GM19395 (cell line): ENCODE data around the gene ANGEL2.
"Not testable (repeated sequence)": the region's sequence is repeated elsewhere in the genome, so short reads cannot be mapped to it uniquely, and the experiment has no call there.

Experiments
- ATAC-seq: cut with Tn5 transposase; IDR thresholded peaks from one replicate; pipeline ENCODE4 v1.9.1; 2021; ENCODE audit warnings: mild to moderate bottlenecking, moderate library complexity; ENCODE audit not compliant: unreplicated experiment

ANGEL2 gene

GRCh38 chr1:213019450-213019849, 3.8 kb upstream of the ANGEL2 start:
- ATAC-seq: no peak

- no peak for ATAC-seq
These were observed 2.0 kb upstream of the ANGEL2 start for GRCh38 chr1:213017447-213018273.

GRCh38 chr1:213014642-213015041, 1.0 kb downstream of the ANGEL2 start:
- no peak for ATAC-seq

DNA sequence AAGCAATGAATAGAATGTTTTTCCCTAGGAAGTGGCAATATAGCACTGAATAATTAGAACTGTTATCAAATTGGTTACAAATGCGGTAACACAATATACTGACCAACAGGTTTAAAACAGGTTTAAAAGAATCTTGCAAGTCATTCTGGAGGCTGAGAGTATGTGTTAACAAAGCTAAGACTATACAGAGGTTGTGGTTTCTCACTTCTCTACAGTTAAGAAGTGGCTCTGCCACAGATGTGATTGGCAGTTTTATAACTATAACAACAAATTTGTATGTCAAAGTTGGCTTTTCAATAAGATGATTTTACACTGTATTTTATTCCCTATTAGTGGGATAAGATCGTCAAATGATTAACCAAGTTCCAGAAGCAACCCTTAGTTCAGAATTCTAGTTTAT, 7.1 kb downstream of the ANGEL2 start:
- peak; percentile 88 for ATAC-seq

GRCh38 chr1:213003256-213003655, 12.4 kb downstream of the ANGEL2 start:
- ATAC-seq: peak; percentile 85

DNA sequence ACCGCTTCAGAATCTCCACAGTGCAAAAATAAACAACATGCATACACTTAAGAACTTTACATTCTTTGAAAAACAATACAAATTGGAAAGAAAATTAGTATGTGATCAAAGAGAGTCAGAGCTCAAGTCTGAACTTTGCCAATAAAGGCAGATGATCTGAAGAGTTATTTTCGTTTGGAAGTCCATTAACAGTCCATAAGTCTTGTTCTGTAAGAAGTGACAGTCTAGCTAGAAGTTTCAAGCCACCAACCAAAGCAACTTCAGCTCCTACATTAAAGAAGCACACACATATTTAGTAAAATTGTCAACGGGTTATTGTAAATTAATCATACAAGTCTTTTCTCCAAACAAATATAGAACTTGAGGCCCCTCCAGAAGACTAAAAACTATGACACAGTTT, 20.7 kb downstream of the ANGEL2 start:
- no peak for ATAC-seq

DNA sequence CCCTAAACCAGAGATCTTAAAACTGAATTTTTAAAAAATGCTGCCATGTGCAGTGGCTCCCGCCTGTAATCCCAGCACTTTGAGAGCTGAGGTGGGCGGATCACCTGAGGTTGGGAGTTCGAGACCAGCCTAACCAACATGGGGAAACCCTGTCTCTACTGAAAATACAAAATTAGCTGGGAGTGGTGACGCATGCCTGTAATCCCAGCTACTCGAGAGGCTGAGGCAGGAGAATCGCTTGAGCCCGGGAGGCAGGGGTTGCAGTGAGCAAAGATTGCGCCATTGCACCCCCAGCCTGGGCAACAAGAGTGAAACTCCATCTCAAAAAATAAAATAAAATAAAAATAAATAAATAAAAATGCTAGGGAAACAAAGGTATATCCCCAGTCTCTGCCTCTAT, 21.7 kb downstream of the ANGEL2 start:
- ATAC-seq: not testable (repeated sequence)

DNA sequence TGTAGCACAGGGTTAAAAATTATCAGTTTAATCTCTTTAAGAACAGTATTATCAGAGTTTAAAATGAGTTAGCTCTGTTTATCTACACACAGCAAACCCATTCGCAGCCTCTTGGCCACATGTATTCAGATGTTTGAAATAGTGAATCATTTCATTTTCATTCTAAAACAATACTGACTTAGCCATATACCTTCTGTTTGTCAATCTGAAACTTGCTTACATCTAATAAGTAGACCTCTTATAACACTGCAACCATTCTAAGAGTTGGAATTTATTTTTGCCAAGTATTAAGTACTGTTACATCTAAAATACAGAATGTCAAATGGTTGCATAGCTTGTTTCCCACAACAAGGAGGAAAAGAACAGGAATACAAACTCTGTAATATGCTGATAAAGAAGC, 25.4 kb downstream of the ANGEL2 start:
- no peak for ATAC-seq

- ATAC-seq: no peak
These were observed 27.9 kb downstream of the ANGEL2 start for GRCh38 chr1:212987702-212988322.

GRCh38 chr1:212986551-212986950, 29.1 kb downstream of the ANGEL2 start:
- ATAC-seq: no peak

DNA sequence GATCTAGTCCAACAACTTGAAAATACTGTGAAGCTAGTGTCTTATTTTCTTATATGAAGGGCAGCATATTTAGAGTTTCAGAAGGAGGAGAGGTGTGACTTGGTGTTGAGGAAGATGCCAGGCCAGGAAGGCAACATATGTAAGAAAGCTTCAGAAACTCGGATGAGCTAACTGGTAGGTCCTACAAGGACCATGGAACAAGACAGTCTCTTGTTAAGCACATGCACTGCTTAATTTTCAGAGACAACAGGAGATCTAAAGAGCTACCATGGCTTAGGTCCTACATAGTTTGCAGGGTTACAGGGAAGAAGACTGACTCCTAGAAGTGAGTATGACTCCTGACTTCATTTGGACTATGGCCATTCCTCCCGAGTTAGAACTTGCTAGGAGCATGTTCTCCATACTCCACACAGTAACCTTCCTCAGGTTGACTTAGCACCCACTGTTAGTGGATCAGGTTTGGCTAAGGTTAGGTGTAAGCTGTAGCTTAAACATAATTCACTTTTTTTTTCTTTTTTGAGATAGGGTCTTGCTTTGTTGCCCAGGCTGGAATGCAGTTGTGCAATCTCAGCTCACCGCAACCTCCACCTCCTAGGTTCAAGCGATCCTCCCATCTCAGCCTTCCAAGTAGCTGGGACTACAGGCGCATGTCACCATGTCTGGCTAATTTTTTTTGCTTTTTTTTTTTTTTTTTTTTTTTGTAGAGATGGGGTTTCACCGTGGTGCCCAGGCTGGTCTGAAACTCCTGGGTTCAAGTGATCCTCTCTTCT, 31.0 kb downstream of the ANGEL2 start:
- no peak for ATAC-seq

- ATAC-seq: no peak
These were observed 32.2 kb downstream of the ANGEL2 start for GRCh38 chr1:212983482-212983881.

- no peak for ATAC-seq
These were observed 33.1 kb downstream of the ANGEL2 start for GRCh38 chr1:212982430-212983152.

- ATAC-seq: peak; percentile 72
These were observed 33.9 kb downstream of the ANGEL2 start for GRCh38 chr1:212981571-212982328.

DNA sequence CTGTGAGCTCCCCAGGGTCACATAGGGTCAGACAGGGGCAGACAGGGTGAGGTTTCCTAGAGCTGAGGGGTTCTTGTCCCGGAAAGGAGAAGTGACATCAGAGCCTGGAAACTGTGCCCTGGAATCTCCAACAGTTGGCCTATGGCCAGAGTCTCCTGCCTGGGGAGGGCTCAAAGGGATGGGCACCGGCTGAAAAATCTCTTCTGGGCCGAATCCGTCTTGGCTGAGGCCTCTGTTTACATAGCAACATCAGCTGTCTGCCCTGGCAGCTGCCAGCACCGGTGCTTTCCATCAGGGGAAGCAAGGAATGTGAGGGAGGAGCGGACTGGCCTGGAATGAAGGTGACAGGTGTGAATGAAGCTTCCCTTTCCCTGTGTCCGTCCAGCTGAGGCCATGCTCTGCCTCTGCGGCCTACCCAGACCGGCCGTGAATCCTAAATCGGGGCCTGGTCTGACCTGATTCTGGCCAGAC, 34.6 kb downstream of the ANGEL2 start:
- no peak for ATAC-seq

DNA sequence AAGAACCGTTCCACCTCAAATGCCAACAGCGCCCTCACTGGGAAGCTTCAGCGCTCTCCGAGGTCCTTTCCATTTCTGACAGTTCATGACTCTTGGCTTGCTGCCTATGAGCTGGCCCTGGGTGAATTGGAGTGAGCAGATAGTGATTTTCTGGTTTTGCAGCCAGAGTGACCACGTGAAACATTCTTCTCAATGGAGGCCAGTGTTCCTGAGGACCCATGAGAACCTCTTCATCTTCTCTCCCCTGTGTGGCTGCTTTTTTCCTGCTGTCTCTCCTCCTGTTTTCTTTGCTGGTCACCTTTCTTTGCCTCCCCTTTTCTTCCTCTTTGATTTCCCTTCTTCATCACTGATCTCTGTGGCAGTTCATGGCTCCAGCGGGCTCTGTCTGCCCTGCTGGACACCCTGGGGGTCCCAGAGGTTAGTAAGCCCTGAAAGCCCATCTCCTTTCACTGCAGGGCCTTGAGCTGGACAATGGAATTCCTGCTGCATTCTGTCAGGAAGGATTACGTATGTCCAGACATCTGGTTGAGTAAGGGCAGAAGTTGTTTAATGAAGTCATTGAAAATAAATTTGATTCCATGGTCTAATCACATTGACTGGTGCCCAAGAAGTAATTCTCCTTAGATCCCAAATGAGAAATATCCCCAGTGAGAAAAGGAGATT, 35.4 kb downstream of the ANGEL2 start:
- no peak for ATAC-seq

GRCh38 chr1:212979340-212980122, 36.1 kb downstream of the ANGEL2 start:
- peak; percentile 69 for ATAC-seq

GRCh38 chr1:212977781-212978645, 37.7 kb downstream of the ANGEL2 start:
- peak; percentile 49 for ATAC-seq
